ENCODE results near the gene DOC2A.
"Not testable (repeated sequence)": the region's sequence is repeated elsewhere in the genome, so short reads cannot be mapped to it uniquely, and the experiment has no call there.

Gene DOC2A

DNA sequence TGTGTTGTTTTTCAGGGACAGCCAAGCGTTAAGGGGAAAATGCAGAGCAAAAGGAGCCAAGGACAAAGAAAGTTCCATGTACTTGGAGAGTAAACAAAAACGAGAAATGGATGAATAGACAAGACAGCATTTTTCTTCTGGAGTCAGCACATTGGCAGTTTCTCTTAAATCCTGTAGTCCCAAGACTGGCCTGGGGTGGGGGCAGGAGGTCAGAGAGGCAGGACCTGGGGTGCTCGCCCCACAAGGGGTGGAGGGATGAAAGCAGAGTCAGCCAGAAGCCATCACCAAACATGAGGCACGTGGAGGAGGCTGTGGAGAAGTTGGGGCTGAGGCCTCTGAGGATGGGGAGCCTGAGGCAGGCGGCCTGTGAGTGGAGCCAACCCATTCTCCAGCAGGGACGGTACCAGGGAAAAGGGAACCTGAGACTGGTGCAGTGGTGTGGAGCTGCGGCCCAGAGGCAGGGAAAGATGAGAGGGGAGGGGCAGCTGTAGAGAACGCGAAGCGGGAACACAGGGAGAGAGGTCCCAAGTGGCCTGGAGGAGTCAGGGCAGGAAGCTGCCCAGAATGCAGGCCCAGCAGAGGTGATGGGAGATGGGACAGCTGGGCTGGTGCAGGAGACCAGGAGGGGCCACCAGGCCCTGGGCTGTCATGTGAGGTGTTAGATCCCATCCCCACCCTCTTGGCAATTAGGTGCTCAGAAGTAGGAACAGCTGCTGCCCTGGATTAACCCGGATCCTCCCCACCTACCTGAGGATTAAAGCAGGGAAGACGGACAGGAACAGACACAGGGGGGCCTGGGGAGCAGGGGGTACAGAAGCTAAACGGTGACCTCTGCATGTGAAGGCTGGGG, 17.0 kb upstream of the DOC2A start:
- DNase-seq (ENCODE audit: low spot score) = peak; percentile 64

DNA sequence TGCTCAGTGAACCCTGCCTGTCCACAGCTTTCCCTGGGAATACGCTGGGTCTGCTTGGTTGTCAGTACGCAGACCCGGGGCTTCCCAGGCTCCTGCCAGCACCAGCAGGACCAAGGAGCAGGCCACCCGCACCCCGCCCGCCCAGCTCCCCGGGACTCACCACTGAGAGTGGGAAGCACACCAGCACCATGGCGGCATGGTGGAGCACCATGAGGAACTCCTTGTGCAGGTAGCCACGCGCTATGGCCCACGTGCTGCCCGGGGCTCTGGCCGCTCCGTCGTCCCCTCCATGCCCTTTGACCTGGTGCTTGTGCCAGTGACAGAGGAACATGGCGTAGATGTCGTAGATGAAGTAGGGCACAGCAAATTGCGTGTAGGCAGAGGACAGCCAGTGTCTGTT, 15.6 kb upstream of the DOC2A start:
- no peak for DNase-seq (ENCODE audit: low spot score)

DNA sequence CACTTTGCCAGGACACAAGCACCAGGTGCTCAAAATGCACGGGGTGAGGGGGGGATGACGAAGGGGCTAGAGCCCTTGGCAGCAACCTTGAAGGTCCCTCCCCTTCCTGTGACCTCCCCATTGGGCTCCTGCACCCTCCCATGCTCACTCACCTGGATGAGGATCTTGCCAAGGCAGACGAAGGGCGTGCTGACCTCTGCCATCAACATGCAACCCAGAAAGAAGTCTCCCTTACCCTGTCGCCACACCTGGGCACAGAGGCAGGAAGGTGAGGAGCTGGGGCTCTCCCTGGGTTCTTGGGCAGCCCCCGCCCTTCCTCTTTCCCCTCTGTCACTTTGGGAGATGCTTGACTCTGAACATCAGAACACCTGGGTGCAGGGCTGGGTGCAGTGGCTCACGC, 14.7 kb upstream of the DOC2A start:
- DNase-seq (ENCODE audit: low spot score) = no peak

DNA sequence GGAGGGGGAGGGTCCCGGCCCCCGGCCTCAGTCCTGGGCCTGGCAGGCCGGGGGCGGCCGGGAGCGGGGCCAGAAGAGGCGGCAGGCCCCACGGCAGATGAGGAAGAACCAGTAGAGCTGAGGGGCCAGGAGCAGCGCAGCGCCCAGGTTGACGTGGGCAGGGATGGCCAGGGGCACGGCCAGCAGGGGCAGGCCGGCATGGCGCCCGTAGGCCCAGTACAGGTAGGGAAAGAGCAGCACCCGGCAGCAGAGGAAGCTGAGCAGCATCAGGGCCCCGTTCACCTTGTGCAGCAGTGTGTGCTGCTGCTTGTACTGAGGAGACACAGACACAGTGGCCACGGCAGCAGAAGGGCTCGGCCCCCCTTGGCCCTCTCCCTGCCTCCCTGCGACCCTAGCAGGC, 14.3 kb upstream of the DOC2A start:
- no peak for DNase-seq (ENCODE audit: low spot score)

DNA sequence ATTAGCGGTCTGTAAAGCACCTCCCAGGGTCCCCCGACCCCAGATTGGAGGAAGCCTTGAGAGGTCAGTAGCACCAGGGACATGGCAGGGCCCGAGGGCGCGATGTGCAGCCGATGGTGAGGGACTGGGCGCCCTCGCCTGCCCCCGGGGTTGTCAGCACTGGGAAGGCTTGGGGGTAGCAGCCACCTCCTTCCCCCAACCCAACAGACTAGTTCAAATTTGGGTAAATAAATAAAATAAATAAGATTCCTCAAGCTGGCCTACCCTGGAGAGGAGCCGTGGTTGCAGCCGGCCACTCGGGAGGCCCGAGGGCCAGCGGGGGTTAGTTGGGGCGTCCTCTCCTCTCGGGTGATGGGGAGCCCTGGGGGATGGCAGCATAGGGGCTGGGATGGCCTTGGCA, 13.6 kb upstream of the DOC2A start:
- DNase-seq (ENCODE audit: low spot score) = no peak

DNA sequence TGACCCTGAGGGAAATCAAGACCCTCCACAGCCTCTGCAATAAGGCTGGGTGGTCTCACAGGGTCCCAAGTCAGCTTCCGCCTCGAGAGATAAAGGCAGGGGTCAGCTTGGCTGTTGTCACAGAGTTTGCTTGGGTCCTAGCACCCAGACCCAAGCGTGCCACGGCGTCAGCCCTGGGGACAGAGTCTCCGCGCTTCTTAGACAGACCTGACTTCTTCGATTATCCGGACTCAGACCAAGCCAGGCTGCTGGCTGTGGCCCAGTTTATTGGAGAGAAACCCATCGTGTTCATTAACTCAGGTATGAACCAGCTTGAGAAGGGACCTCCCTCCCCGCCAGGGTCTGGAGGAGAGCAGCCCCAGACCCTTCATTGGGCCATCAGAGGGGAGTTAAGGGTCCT, 12.8 kb upstream of the DOC2A start:
- DNase-seq (ENCODE audit: low spot score) = no peak

DNA sequence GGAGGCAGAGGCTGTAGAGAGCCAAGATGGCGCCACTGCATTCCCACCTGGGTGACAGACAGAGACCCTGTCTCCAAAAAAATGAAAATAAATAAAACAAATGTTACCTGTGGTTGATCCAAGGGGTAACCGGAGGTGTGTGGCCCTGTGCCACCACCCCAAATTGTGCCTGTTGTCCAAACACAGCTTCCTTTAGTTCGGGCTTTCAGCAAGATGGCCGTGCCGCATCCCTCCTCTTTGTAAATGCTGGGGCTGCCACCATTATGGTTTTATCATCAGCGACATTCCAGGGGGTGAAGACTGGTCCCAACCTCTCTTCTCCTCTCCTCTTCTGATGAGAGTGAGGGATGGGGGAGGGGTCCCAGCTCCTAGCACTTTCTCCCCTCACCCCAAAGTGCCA, 12.1 kb upstream of the DOC2A start, which contains the start of gene C16orf92:
C16orf92 (plus strand) TSS at position 312 of the 400 bp plus-strand sequence. CDS start 143 bp downstream, outside the sequence.
- no peak for DNase-seq (ENCODE audit: low spot score)

DNA sequence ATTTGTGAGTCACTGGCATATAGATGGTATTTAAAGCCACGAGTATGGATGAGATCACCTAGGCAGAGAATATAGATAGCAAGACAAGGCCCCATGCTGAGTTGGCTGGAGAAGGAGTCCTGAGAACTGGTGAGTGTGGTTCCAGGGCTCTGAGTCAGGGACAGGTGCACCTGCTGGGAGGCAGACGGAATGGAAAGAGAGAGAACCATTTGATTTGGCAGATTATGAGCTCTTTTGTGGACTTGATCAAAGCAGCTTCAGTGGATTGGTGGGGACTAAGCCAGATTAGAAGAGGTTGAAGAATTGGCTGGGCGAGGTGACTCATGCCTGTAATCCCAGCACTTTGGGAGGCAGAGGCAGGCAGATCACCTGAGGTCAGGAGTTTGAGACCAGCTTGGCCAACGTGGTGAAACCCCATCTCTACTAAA, 7.9 kb upstream of the DOC2A start:
- no peak for DNase-seq (ENCODE audit: low spot score)

DNA sequence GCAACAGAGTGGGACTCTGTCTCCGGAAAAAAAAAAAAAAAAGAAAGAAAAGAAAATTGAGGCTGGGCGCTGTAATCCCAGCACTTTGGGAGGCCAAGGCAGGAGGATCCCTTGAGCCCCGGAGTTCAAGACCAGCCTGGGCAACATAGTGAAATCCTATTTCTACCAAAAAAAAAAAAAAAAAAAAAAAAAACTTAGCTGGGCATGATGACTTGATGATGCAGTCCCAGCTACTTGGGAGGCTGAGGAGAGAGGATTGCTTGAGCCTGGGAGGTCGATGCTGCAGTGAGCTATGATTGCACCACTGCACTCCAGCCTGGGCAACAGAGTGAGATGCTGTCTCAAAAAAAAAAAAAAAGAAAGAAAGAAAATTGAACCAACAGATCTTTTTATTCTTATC, 7.1 kb upstream of the DOC2A start:
- DNase-seq (ENCODE audit: low spot score) = not testable (repeated sequence)

DNA sequence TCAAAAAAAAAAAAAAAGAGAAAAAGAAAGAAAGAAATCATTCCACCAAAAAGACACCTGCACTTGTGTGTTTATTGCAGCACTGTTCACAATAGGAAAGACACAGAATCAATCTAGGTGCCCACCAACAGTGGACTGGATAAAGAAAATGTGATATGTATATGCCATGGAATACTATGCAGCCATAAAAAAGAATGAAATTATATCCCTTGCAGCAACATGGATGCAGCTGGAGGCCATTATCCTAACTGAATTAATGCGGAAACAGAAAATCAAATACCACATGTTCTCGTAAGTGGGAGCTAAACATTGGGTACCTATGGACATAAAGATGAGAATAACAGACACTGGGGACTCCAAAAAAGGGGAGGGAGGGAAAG, 6.4 kb upstream of the DOC2A start:
- DNase-seq (ENCODE audit: low spot score) = no peak

DNA sequence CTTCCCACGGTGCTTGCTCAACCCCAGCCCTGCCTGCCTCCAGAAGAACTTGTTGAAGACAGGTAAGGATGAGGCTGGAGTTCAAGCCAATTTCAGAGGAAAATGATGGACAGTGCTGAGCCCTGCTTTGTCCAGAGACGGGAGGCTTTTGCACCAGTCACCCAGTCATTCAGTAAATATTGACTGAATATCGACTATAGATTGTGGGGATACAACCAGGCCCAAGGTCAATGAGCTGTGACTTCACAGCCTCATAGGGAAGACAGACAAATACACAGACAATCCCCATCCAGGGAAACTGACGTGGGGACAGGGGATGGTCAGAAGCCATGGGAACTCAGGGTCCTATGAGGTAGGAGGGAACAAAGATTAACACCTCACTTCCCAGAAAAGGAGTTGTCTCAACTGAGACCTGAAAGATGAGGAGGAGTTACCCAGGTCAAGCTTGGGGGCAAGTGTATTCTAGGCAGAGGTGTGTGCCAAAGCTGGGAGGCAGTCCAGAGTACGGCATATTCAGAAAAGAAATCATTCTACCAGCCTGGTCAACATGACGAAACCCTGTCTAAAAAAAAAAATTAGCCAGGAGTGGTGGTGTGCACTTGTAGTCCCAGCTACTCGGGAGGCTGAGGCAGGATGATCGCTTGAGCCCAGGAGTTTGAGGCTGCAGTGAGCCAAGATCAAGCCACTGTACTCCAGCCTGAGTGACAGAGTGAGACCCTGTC, 5.9 kb upstream of the DOC2A start:
- no peak for DNase-seq (ENCODE audit: low spot score)

DNA sequence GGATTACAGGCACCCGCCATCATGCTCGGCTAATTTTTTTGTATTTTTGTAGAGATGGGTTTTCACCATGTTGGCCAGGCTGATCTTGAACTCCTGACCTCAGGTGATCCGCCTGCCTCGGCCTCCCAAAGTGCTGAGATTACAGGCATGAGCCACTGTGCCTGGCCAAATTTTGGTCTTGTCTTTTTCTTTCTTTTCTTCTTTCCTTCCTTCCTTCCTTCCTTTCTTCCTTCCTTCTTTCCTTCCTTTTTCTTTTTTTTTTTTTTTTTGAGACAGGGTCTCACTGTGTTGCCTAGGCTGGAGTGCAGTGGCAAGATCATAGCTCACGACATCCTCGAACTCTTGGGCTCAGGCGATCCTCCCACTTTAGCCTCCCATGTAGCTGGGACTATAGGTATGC, 4.6 kb upstream of the DOC2A start:
- not testable (repeated sequence) for DNase-seq (ENCODE audit: low spot score)

DNA sequence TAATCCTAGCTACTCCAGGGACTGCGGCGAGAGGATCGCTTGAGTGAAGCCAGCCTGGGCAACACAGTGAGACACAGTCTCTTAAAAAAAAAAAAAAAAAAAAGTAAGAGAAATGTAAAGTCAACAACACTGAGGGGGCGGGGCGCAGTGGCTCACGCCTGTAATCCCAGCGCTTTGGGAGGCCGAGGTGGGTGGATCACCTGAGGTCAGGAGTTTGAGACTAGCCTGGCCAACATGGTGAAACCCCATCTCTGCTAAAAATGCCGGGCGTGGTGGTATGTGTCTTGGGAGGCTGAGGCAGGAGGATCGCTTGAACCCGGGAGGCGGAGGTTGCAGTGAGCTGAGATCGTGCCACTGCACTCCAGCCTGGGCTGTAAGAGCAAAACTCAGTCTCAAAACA, 1.8 kb upstream of the DOC2A start:
- not testable (repeated sequence) for DNase-seq (ENCODE audit: low spot score)

DNA sequence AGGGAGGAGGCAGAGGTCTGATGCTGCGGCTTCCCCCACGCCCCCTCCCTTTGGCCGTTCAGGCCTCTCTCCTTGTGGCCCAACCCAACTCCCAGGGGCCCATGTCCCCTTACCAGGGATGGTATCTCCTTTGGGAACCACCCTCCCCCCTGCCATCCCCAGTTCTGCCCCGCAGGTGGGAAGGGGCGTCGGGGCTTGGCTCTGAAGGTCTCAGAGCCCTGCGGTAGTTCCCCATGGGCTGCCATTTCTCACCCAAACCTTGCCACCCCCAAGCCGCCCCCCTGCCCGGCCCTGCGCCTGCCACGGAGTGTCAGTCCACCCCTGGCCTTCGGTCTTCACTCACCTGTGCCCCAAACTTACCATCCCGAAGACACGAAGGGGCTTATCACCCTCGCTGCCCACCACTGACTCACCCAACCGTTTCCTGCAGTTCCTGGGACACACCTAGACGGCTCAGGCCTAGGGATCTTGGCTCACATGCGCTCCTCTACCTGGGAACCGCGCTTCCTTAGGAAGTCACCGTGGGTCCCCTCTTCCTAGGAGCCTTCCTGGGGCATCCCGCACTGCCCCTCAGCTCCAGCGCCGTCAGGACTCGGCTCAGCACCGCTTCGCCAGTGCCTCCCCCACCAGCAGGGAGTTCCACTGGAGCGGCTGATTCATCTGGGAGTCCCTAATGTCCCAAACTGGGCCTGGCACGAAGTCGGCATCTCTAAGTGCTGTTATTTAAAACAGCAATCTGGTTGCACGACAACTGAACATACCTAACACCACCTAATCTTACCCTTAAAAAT, 1.1 kb upstream of the DOC2A start:
- DNase-seq (ENCODE audit: low spot score) = no peak

DNA sequence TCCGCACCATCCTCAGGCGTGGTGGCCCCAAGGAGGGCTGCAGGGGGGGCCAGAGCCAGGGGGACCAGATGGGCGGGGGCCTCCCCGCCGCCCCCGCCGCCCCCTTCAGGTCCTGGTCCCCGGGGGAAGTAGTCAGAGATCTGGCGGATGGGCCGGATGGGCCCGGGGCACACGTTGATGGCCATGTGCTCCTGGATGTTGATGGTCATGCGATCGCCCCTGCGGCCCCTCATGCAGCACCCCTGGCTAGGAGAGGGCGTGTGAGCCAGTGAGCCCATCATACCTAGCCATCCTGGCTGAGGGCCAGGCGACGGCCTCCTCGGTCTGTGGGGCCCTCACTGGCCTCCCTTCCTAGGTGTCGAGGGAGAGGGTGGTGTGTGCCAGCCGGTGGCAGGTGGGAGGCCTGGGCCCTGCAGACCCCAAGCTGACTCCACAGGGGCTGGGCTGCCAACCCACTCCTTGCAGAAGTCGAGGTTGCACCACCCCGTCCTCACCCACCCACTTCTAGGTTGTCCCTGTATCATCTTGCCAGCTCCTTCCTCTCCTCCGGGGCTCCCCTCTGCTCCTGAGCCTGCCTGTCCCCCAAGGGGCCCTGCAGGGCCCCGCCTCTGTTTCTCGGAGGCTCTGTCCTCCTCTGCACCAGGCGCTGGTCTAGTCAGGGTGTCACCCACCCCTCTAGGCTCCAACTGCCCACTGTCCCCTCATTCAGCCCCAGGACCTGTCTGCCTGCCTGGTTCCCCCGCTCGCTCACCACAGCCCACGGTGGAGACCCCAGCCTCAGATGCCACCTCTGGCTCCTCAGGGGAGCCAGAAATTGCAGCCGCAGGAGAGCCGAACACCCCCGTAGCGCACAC, 610 bp downstream of the DOC2A start:
- no peak for DNase-seq (ENCODE audit: low spot score)

DNA sequence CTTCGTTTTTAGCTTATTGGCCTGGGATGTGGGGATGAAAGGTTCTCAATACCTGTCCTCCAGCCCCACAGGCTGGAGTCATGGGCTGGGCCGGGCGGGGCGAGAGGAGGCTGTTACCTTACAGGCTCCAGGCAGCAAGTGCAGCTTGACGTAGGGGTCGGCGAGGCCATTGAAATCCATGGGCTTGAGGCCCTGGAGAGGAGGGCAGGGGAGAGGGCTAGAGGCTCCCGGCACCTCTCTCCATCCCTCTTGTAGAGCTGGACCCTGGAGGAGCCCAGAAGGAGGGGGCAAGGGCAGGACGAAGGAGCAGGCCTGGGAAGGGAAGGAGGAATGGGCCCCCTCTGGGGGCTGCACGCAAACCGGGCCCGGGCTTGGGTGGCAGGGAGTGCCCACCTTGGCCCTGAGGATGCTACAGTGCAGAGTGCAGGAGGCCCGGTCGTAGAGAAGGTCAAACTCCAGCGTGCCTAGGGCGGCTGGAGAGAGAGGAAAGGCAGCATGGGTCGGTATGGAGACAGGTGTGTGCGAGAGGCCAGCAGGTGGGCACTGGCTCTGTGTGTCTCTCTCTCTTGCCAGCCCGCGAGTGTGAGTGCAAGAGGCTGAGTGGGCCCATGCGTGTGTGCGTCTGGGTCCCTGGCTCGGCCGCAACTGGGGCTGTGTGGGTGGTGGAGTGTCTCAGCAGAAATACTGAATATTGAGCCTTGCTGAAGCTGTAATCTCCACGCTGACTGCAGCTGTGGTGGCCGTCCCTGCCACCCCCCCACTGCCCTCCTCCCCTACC, 1.6 kb downstream of the DOC2A start:
- DNase-seq (ENCODE audit: low spot score) = no peak

DNA sequence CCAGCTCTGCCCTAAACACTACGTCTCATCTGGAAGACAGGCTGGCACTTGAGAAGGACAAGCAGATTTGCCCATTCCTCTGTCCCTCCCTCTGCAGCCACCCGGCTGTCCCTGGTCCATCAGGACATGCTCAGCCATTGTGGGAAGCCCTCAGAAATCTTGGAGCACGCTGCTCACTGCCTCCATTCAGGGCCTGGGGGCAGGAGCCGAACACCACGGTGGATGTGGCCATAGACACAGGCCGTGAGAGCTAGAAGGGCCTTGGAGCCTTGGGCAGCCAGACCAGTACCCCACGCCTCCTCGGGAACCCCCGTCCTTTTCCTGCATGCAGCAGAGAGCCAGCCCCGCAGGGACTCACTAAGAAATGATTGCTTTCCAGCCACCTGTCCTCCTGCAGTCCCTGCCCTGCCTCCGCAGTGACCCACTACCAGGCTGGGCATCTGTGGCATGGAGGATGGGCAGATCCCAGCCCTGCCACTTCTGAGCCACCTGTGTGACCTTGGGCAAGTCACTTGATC, 3.4 kb downstream of the DOC2A start:
- no peak for DNase-seq (ENCODE audit: low spot score)

DNA sequence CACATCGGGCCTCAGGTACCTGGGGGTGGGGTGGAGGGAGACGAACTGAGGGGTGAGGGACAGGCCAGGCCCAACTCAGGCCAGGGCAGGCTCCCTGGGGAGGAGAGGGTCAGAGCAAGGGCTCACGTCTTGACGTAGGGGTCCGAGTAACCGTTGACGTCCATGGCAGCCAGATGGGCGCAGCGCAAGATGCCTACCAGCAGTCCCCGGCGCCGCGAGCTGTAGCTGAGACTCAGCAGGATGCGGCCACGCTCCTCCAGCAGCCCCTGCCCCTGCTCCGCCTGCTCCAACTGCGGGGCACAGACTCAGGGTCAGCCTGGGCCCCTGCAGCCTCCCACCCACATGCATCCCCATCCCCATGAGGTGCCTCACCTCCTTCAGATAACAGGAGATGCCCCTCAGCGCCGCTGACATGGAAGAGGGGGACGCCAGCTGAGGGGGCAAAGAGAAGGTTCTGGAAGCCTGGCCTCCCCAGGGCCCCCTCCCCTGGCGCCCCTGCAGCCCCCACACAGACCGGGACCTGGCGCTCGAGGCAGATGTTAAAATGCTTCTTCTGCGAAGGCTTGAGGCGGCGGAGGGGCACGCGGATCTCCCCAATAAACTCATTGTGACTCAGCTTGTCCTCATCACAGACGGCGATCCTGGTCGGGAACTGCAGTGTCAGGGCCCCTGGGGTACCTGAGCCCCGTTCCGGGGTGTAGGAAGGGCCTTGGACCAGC, 4.0 kb downstream of the DOC2A start:
- DNase-seq (ENCODE audit: low spot score) = no peak

DNA sequence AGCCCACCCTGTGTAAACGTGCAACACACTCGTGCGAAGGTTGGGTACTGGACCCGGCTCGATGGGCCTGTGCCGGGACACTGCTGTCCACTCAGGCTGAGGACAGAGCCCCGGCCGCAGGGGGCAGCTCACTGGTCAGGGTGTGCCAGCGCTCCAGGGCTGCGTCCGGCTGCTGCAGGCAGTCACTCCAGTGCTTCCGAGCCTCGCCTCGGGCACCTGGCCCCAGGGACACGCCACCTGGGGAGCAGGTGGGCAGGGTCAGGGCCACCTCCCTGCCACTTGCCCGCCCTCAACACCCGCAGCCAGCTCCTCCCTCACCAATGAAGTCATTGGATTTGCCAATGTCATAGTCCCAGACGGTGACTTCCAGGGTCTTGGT, 4.7 kb downstream of the DOC2A start:
- DNase-seq (ENCODE audit: low spot score) = no peak

Measured in SK-N-DZ (cell line).